SK-N-MC (cell line): ENCODE data around the gene NHSL2.

Experiments
- EZH2 ChIP-seq: fragments of 200-600 bp; sonication (generic); IDR thresholded peaks from one replicate; pipeline ENCODE4 v1.6.1; 2017; ENCODE audit warnings: antibody characterized with exemption
- FOXP2 ChIP-seq: optimal IDR thresholded peaks from 2 replicates; pipeline ENCODE3; 2011; ENCODE audit warnings: mild to moderate bottlenecking, moderate library complexity; ENCODE audit not compliant: insufficient read depth; ENCODE audit errors: extremely low read length, control extremely low read depth
- POLR2AphosphoS5 ChIP-seq: IDR thresholded peaks from 2 replicates; pipeline ENCODE4 v1.6.1; 2012; ENCODE audit warnings: mild to moderate bottlenecking, low read depth, low read length, borderline replicate concordance

DNA sequence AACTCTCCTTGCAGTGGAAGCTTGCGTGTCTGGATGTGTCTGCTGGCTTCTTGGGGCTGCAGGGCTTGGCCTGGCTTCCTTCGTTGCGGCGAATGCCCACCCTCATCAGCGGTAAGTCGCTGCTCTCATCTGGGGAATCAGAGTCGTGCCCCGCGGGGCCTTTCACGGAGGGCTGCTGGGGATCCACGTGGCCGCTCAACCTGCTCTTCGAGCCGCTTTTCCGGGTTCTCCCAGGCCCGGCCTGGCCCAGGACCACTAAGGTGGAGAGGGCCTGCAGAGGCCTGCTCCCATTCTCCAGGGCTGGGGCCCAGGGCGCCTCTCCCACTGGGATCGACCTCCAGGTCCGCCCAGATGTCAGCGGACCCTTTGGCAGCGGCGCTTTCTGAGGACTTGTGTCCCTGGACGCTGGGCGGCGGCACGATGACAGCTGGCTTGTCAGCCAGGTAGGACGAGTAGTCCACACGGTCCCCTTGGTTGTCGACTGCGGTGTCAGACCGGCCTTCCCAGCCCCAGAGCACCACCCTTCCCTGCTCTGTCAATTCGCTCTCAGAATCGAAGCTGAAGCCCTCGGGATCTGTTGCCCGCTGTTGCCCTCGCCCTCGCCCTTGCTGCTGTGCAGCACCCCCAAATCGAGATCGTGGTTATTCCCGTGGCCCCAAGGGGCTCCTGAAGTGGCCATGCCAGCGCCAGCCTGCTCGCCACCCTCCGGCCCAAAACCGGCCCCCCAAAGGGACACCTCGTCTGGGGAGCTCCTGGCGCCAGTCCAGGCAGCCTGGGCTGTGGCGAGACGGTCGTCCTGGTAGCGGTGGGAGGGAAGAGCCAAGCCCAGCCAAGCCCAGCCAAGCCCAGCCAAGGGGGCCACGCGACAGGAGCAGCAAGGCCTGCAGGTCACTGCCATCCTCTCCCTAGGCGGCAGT lies 37.8 kb upstream of the NHSL2 start:
- TF ChIP-seq POLR2AphosphoS5 = no peak
- no peak for TF ChIP-seq EZH2
- no peak for TF ChIP-seq FOXP2
